HL-60 (cell line): ENCODE data around the gene TARM1.

Source experiments
- CTCF ChIP-seq: IDR thresholded peaks from one replicate; pipeline ENCODE4 v1.5.1; 2011; ENCODE audit warnings: low read length, control low read depth, inconsistent platforms; ENCODE audit not compliant: insufficient read depth
- POLR2AphosphoS5 ChIP-seq: IDR thresholded peaks from 2 replicates; pipeline ENCODE4 v1.6.1; 2012; ENCODE audit warnings: low read depth
- SPI1 ChIP-seq: IDR thresholded peaks from 2 replicates; pipeline ENCODE4 v1.6.1; 2012; ENCODE audit warnings: low read depth, mild to moderate bottlenecking, borderline replicate concordance

- TF ChIP-seq CTCF (no peak), POLR2AphosphoS5 (no peak), SPI1 (peak; percentile 94)
These were observed 3.8 kb downstream of the TARM1 start for GRCh38 chr19:54077334-54077733.
